Fibroblast of skin of right quadriceps (primary cell): ENCODE results near the gene AMIGO3.
A peak's percentile ranks its signal among the peaks of the same experiment; 100 is the strongest.
"Not testable (repeated sequence)": the region's sequence is repeated elsewhere in the genome, so short reads cannot be mapped to it uniquely, and the experiment has no call there.

Experiments
- DNase-seq: peaks from one replicate; pipeline ENCODE4 v3.0.0-alpha.2; 2013

The AMIGO3 gene

DNA sequence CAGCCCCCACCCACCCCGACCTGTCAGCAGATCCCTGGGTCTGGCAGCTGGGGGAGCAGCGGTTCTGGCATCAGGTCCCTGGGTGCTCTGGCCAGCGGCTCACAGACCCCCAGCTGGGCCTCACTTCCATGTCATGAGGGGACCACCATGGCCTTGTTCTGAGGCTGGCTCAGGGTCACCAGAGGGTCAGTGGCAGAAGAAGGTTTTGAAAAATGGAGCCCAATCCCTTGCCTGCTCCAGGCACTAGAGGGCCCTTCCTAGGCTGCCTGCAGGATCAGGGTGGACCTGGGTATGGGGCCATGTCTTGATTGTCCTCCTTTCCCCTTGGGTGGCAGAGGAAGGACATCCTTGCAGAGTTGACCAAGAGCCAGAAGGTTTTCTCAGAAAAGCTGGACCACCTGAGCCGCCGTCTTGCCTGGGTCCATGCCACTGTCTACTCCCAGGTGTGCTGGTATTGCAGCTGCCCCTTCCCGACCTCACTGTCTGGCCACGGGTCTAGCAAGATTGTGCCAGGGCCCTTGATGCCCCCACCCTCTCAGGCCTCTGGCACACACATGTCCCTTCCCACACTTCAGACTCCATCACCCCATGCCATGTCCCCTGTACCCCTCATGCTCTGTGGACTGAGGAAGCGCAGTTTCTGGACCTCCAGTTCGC lies 12.9 kb downstream of the AMIGO3 start:
- DNase-seq: no peak

DNA sequence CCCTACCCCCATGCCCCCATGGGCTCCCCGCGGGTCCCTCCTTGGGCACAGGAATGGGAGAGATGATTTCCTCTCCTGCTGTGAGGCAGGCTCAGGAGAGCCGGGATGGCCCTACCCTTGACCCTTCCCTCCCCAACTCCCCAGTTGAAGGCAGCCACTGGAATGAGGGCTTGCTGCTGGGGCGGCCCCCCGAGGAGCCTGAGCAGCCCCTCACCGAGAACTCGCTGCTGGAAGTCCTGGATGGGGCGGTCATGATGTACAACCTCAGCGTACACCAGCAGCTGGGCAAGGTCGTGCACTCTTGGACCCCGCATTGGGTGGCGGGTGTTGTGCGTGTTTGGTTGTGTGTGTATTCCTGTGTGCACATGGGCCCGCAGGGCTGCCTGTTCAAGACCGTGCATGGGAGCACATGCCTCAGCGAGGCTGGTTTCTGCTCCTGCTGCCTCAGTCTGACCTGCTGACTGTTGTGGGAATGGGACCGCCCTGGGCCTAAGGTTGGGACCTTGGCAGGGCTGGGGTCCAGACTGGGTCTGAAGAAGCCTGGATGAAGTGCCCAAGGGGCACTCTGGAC lies 14.0 kb downstream of the AMIGO3 start:
- DNase-seq: no peak

DNA sequence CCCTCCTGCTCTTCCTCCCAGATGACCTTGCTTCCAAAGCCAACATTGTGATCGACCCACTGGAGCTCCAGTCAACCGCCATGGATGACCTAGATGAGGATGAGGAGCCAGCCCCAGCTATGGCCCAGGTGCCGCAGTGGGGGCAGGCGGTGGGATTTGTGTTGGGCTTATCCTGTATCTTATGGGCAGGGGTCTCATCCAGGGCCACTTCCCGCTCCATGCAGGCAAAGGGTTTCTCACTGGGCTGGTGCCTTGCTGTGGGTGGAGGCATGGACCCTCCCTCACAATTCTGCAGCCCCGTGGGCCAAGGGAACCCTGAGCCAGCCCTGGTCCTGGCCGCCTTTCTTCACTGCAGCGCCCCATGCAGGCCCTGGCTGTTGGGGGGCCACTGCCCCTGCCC lies 14.9 kb downstream of the AMIGO3 start:
- DNase-seq: no peak

DNA sequence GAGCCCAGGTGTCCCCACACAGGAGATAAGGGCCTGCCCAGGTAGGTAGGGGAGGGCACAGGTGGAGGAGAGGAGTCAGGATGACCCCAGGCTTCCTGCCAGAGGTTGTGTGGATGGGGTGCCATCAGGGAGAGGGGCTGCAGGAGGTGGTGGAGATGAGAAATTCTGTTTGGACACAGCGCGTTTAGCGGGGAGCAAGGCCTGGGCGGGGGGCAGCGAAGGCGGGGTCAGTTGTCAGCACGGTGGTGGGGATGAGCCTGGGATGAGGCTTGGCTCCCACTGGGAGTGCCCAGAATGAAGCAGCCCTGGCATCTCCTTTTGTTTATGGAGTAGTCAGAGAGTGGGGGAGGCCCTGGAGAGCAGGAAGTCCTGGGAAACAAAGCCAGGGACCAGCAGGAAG lies 15.5 kb downstream of the AMIGO3 start:
- no peak for DNase-seq

DNA sequence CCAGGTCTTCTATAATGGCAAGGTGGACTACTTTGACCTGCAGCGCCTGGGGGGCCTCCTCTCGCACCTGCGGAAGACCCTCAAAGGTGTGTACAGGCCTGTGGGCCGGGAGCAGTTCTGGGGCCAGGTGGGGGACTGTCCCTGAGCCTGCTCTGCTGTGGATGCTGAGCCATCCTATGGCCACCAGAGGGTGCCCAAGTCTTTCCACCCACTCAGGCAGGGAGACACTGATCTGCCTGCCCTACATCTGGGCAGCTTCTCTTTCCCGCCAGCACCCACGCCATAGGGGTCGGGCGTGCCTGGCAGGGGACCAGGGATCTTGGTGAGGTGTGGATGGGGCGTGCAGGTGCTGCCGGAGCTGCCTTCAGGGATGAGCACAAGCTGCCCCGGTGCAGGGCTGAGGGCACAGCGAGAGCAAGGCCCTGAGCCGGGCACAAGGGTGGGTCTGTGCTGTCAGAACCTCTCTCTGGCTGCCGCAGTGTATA lies 16.0 kb downstream of the AMIGO3 start:
- peak; percentile 54 for DNase-seq

DNA sequence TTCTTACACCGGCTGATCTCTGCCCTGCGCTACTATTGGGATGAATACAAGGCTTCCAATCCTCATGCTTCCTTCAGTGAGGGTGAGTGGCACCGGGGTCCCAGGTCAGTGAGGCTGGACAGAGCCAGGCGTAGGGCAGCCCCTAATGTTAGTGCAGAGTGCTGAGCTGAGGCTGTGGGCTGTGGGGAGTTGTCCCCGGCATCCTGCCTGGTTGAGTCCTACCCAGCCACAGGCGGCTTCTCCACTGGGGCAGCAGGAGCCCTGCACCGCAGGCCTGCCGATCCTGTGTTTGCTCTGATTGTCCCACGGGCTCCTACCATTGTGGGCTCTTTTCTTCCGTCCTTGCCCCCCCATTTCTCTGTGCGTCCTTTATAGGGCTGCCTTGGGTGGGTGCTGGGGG lies 16.8 kb downstream of the AMIGO3 start:
- DNase-seq: no peak

DNA sequence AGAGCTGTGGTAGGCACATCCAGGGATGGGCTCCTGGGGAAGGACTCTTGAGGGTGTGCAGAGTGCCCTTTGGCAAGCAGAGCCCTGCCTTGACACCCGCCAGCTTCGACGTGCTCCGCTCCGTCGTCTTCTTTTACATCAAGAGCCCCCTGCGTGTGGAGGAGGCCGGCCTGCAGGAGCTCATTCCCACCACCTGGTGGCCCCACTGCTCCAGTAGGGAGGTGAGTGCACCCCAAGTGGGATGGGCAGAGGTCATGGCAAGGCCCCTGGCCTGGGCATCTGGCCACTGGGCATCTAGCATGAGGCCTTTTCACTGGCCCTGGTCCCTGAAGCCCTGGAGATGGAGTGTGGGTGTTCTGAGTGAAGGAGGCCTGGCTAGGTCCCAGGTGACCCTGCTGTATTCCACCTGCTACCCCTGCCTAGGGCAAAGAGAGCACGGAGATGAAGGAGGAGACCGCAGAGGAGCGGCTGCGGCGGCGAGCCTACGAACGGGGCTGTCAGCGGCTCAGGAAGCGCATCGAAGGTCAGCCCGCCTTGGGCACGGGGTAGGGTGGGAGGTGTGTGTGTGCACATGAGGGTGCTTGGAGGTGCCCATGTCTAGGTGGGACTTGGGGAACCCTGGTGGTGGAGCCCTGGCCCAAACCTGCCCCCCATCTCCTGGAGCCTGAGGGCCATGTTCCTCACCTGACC lies 18.0 kb downstream of the AMIGO3 start:
- no peak for DNase-seq

DNA sequence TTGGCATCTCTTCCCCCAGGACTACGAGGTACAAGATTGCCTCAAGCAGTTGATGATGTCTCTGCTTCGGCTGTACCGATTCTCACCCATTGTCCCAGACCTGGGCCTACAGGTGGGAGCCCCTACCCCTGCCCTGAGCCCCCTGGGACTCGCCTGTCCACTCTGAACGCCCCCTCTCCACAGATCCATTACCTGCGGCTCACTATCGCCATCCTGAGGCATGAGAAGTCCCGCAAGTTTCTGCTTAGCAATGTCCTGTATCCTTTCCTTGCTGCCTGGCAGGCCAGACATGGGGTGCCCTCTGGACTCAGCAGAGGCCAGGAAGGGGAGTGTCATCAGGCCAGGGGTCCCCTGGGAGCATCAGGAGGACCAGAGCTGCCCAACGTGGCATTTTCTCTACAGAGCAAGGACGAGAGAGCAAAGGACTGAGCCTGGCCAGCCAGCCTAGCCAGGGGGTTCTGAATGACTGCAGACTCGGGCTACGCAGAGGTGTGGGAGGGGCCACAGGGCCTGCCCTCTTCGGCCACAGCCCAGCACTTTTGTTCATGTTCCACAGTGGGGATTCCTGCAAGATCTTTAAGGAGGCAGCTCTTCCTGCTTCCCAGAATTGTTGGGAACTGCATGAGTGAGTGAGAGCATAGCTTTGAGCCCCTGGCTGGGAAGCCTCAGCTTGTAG lies 18.9 kb downstream of the AMIGO3 start:
- DNase-seq: no peak

DNA sequence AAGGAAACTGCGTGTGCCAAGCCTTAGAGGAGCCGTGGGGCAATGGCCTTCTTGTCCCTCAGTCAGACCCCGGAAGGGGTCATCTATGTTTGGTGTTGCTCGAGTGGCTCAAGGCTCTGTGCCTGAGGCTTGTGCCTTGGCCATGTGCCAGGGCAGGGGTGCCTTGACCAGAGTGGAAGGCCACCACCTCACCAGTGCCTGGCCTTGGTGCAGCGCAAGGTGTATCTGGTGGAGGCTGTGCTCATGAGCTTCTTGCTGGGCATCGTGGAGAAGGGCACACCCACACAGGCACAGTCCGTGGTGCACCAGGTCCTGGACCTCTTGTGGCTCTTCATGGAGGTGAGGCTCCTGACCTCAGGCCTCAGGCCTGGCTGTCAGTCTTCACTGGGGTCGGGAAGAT lies 19.5 kb downstream of the AMIGO3 start:
- DNase-seq: no peak

DNA sequence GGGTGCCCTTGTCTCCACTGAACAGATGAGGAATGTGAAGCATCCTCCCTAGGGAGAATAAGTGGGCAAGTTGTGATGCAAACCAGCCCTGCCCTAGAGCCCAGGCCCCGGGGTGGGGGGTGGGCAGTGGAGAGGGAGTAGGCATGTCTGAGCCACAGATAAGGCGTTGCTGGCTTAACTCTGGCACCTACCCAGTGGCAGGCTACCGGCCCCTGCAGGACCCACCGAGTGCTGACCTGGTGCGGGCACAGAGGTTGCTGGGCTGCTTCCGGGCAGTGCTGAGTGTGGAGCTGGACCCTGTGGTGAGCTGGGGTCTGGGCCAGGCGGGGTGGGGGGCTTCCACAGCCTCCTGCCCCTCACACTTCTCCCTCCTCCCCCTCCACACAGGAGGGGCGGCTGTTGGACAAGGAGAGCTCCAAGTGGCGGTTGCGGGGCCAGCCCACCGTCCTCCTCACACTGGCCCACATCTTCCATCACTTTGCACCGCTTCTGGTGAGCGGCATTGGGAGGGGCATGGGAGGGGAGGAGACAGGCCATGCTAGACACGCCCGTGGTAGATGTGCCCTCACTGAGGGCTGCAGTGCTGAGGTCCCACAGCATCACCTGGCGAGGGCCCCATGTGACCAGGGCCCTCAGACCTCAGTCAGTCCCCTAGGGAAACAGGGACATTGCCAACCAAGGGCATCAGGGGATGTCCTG lies 20.1 kb downstream of the AMIGO3 start:
- DNase-seq: no peak

DNA sequence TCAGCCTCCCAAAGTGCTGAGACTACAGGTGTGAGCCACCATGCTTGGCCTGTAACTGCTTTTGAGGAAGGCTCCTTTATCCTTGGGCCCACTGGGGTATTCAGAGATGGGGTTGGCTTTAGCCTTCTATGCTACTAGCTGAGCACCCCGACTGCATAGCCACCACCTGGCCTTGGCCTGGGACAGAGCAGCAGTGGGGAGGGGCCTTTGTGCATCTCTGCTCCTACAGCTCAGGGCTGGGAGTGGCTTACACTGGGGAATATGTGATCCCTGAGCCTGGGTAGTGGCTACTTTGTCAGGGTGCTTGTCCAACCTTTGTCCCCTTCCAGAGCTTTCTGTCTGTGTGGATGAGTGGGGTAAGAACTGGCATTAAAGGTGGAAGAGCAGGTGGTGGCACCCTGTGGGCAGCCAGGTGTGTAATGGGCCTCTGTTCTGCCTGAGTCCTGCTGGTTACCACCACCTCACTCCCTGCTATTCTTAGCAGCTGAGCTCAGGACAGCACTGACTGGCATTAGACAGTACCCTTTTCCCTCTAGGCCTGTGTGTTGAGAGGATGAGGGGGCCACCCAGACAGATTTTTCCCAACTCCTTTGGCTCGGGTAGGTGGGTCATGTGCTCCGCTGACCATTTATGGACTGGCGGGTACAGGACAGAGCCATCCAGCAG lies 24.0 kb downstream of the AMIGO3 start:
- not testable (repeated sequence) for DNase-seq

DNA sequence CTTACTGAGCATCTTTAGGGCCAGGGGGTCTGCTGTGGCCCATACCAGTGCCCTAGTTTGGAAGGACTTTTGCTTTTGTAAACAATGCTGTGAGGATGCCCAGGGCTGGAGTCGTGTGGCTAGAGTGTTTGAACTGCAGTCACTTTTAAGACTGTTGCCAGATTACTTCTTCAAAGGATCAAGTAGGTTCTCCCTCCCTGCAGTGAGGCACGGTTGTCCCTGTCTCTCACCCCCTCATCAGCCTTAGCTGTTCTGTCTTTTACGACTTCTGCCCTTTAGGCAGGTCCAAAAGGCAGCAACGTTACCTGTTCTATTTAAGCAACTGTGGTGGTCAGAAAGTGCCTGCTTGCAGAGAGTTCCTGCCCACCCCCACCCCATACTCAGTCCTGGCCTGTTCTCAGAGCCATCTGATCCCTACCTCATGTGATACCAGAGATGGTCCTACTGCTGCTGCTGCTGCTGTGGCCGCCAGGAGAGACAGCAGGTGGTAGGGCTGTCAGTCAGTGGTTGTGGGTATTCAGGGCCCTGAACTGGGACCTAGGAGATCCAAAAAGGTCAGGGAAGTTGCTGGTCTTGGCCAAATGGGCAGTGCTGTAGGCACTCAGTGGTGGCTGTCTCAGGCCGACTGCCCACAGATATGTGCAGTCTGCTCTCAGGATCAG lies 24.9 kb downstream of the AMIGO3 start:
- not testable (repeated sequence) for DNase-seq

DNA sequence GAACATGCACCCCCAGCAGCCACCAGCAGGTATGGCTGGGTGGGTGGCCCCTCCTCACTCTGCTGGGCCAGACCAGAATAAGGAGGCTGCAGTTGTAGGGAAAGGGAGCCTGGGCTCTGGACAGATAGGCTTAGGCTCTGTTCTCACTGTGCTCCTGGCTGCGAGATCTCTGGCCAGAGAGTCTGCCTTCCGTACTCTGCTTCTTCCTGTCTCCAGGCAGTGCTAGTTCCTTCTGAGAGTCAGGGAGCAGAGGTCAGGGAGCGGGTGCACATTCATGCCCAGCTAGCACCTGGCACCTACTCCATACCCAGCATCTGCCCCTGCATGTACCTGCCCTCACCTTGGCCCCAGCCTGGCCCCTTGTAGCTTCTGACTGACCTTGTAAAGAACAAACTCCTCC lies 28.0 kb downstream of the AMIGO3 start:
- DNase-seq: not testable (repeated sequence)

DNA sequence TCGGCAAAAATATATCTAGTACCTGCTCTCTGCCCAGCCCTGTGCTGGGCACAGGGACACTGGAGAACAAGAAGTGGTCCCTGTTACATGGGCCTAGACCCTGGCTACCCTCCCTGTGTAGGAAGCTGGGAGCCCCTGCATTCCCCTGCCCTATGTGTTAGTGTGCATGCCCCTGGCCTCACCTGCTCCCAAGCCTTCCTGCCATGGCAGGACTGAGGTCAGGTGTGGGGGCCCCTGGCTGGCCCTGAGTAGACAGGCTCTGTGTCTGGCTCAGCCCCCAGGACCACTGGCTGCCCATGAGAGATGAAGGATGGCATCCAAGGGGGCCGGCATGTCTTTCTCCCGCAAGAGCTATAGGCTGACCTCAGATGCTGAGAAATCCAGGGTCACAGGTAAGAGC lies 28.6 kb downstream of the AMIGO3 start:
- DNase-seq: not testable (repeated sequence)

DNA sequence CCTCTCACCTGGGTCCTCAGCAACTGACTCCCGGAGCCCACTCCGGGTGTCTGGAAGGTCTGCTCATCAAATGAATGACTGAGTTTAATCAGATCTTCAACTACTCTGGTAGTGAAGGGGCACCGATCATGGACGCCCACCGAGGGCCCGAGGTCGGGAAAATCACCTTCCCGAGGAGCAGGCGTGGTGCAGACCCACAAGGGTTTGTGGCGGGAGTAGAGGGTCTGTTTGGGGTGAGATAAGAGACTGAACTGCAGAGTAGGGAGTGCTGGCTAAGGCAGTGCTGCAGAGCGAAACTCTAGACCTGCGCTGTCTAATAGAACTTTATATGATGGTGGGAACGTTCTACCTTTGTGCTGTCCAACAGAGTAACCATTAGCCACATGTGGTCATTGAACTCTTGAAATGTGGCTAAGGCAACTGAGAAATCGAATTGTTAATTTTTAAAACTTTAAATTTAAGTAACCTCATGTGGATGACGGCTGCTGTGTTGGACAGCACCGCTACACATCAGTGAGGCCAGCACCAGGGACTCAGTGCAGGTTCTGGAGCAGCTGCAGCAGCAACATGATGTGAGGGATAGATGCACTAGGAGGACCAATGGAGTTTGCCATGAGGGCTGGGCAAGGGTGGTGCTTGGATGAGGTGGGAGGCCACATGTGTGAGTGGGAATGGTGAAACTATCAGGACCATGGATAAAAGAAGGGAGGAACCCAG lies 29.4 kb downstream of the AMIGO3 start:
- not testable (repeated sequence) for DNase-seq

DNA sequence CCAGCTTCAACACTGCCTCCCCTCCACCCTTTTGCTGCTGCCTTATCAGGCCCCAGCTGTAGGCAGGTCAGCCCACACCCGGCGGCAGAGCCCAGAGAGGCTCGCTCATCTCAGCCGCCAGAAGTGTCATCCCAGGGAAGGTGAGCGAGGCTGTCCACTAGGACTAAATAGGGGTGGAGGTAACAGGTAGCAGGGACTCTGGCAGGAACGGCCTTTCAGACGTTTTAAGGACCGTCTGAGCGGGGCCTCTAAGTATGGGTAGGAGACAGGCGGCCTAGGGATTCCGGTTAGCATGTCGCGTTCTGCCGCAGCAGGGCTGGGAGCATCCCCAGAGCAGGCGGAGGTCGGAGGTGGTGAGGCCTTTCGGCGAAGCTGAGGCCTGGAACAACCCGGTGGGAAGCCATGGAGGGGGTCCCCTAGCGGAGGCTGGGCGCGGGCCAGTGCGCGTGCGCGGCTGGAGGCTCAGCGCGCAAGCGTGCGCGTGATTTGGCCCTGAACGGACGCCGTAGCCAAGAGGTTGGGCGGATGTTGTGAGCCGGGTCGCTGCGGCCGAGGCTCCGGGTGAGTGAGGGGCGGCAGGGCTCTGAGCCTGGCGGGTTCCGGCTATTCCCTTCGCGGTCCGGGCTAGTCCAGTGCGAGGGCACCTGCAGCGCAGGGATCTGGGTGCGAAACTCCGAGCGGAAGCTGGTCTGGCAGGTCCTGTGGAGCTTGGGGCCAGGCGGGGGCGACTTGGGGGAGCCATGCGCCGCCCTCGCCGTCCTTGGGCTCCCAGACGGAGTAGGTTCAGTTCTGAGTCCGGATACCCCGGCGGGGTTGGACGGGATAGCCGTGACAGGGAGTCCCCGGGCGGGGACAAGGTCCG lies 30.2 kb downstream of the AMIGO3 start, which contains the start of the genes MST1 and RNF123:
Gene MST1 (minus strand): TSS at position 429 of the 862 bp plus-strand sequence. CDS start 783 bp downstream, outside the sequence.
Gene RNF123 (plus strand): TSS at position 512 of the 862 bp plus-strand sequence. CDS start 1,609 bp downstream, outside the sequence.
- DNase-seq: peak; percentile 91

DNA sequence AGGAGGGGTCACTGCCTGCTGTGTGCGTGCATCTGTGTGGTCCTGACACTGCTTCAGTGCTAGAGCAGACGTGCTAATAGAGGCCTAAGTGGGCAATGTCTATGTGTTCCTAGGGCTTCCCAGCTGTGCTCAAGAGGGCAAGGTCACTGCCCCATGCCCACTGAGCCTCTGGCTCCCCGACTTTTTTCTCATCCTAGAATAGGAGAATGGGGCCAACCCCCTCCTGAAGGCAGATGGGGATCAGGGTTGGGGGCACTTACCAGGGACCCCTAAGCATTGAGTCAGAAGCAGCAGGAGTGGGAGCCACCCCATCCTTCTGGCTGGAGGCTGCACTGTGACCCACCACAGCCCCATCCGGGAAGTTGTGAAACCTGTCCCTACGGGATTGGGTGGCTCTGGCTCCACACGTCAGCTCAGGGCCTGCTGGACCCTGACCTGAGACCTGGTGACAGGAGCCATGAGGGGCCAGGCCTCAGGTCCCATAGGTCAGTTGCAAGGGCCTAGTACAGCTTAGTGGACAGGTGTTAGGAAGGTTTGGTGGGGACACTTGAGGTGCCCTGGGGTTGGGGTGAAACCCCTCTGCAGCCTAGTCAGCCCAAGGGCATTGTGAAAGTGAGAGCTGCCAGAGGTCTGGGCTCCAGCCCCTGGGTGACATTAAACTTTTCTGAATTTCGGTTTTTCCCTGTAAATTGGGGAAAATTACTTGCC lies 31.0 kb downstream of the AMIGO3 start:
- DNase-seq: not testable (repeated sequence)

DNA sequence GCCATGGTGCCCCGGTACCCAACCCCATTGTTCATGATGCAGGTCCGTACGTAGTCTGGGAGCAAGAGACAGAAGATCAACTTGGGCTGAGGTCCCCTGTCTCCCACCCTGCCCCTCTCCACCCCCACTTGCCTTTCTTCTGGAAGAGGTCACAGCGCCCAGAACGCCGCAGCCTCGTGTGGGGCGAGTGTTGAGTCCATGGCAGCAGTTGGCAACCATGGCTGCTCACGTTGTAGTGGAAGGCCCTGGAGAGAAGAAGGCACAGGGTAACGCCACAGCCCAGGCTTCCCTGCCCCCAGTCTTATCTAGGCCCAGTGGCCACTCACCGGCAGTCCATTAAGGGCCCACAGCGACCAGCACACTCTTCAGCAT lies 32.1 kb downstream of the AMIGO3 start:
- DNase-seq: not testable (repeated sequence)

DNA sequence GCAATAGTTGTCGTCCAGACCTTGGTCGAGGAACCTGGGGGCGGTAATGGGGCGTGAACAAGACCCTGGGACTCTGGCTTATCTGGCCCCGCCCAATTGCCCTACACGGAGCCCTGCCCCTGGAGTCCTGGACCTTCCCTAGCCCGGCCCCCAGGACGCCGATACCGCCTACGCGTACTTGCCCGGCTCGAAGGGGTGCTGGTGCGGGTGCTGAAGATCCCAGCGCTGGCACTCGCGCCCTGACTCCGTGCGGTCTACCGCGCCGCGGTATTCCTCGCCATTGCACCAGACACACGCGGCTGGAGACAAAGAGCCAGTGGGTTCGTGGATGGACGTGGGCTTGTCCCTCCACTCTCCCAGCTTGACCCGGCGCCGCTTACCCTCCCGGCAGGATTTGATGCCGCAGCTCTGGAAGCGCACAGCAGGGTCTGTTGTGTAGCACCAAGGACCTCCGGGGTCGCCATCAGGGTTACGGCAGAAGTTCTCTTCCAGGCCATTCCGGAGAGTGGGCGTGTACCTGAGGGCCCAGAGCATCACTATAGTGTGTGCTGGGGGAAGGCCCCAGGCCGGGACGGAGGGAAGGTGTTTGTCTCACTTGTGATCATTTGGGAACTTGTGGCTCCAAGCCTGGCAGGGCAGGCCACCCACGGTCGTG lies 32.6 kb downstream of the AMIGO3 start:
- DNase-seq: peak; percentile 35
